Ascending aorta (tissue), 2 donors: ENCODE data around the gene MAT2A. TPM values are rescaled to one million over a fixed set of nuclear protein-coding genes. Genes with fewer than 3 reads are reported as not detected.
"Not testable (repeated sequence)": the region's sequence is repeated elsewhere in the genome, so short reads cannot be mapped to it uniquely, and the experiment has no call there.

ENCODE experiments used
- DNase-seq, 2 donors: peaks; one replicate each; pipeline ENCODE4 v3.0.0-alpha.2; 2019; ENCODE audit warnings: low spot score in 2 of 2
- H3K27ac ChIP-seq, 2 donors: fragments of 200-600 bp; sonication (generic); one replicate each; pipeline ENCODE4 v1.5.1; 2016 to 2017; ENCODE audit warnings: mild to moderate bottlenecking in 1 of 2
- H3K27me3 ChIP-seq: fragments of 200-600 bp; sonication (generic); one replicate; pipeline ENCODE4 v1.5.1; 2017
- H3K36me3 ChIP-seq, 2 donors: fragments of 200-600 bp; sonication (generic); one replicate each; pipeline ENCODE4 v1.5.1; 2016
- H3K4me1 ChIP-seq, 2 donors: fragments of 200-600 bp; sonication (generic); one replicate each; pipeline ENCODE4 v1.5.1; 2016 to 2017; ENCODE audit warnings: mild to moderate bottlenecking in 1 of 2
- H3K4me3 ChIP-seq, 2 donors: fragments of 200-600 bp; sonication (generic); one replicate each; pipeline ENCODE4 v1.5.1; 2016 to 2017; ENCODE audit warnings: mild to moderate bottlenecking in 1 of 2
- H3K9me3 ChIP-seq, 2 donors: fragments of 200-600 bp; sonication (generic); one replicate each; pipeline ENCODE4 v1.5.1; 2016
- intact Hi-C: fragments of 100-400 bp; cut with DNase I; formaldehyde crosslinking; loops from one replicate; pipeline ENCODE4 v1.15.1; 2023
- total RNA-seq: library from RNA; depleted of rRNA; stranded (reverse); fragments of >200 nt; gene quantifications from one replicate; pipeline ENCODE4 v1.1.0, GENCODE V29; 2016
- TF ChIP-seq, protein P1 (sequence below), 3 experiments: fragments of 200-600 bp in 2 of 3; fragments of 450-650 bp in 1 of 3; sonication (generic) in 2 of 3; IDR thresholded peaks; one replicate each; pipeline ENCODE4 v1.5.1; 2016 to 2019; ENCODE audit warnings: antibody characterized with exemption in 3 of 3, mild to moderate bottlenecking in 1 of 3, moderate library complexity in 1 of 3

Gene MAT2A
- total RNA-seq, 1 donor from 2014 or later = 91.7 TPM

DNA sequence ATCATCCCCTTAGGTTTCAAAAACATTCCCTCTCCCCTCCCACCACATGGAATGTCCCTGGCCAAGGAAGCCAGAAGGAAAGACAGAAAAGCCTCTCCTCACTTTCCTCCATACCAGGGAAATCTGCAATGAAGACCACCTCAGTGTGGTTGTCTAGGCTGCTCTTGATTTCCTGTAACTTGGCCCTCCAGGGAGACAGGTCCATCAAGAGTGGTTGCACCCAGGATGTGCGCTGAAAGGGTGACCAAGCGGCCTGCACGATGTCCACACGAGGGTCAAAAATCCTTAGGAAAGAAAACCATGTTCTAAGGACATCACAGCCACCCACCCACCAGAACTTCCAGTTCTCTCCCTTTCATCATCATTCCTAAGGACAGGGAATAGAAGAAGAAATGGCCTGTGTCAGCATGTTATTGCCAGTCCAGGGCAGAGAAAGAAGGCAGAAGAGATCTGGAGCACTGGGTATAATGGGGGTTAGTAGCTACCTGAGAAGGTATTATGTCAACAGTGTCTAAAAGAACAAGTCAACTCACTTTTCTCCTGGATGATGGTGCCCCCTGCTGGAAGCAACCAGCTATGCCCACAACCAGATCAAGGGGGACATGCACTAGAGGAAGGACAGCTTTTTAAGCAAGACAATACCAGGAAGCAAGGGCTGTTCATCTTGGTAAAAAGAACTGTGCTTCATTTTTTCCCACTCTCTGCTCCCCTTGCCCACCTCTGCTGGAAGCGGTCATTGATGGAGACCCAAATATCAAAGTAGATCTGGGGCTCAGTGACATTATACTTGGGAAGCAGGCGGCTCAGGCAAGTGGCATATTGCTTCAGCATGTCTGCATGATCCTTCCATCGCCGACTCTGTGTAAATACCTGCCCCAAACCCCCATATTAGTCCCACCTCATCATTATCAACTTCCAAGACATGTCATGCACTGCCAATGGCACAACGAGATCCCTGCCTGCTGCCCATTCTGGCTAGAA lies 13.0 kb downstream of the MAT2A start:
- intact Hi-C loops = loop anchor here (1.0 kb wide), 2 partner anchors 132 to 161 kb away; no protein-coding TSS in a partner anchor

DNA sequence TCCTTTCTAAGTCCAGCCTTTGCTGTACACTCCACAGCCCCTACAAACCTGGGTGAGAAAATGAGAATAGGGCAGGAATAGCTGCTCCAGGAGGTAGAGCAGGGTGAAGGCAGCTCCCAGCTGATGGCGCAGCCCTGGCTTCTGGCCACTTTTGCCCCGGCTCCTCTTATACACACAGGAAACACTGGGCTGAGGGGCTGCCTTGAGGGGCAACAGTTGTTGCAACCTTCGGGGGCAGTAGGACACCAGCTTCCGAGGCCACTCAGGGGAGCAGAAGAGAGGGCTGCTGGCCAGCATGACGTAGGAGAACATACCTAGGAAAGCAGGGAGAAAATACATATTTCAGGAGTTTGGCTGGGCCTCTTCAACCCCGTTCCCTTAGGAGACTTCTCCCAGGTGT lies 14.2 kb downstream of the MAT2A start:
- TF ChIP-seq, protein P1, sequence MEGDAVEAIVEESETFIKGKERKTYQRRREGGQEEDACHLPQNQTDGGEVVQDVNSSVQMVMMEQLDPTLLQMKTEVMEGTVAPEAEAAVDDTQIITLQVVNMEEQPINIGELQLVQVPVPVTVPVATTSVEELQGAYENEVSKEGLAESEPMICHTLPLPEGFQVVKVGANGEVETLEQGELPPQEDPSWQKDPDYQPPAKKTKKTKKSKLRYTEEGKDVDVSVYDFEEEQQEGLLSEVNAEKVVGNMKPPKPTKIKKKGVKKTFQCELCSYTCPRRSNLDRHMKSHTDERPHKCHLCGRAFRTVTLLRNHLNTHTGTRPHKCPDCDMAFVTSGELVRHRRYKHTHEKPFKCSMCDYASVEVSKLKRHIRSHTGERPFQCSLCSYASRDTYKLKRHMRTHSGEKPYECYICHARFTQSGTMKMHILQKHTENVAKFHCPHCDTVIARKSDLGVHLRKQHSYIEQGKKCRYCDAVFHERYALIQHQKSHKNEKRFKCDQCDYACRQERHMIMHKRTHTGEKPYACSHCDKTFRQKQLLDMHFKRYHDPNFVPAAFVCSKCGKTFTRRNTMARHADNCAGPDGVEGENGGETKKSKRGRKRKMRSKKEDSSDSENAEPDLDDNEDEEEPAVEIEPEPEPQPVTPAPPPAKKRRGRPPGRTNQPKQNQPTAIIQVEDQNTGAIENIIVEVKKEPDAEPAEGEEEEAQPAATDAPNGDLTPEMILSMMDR (IDR thresholded peaks at IDR 0.05) = no peak

More for the DNA sequence above, 13.0 kb downstream of the MAT2A start:
- no peaks in the 10 kb centered on the region for H3K4me1 ChIP-seq
- H3K36me3 ChIP-seq = peaks cover 38 to 64% of the 10 kb centered on the region in 2 donors
- no peak overlapping the region for H3K27ac ChIP-seq
- no peaks in the 10 kb centered on the region for H3K9me3 ChIP-seq
- H3K27me3 ChIP-seq = no peaks in the 10 kb centered on the region
- TF ChIP-seq, protein P1 (IDR thresholded peaks at IDR 0.05) = peak; percentile 87 to 93 (median 88)
- no peak overlapping the region for H3K4me3 ChIP-seq
- peak; percentile 43 to 90 for DNase-seq

DNA sequence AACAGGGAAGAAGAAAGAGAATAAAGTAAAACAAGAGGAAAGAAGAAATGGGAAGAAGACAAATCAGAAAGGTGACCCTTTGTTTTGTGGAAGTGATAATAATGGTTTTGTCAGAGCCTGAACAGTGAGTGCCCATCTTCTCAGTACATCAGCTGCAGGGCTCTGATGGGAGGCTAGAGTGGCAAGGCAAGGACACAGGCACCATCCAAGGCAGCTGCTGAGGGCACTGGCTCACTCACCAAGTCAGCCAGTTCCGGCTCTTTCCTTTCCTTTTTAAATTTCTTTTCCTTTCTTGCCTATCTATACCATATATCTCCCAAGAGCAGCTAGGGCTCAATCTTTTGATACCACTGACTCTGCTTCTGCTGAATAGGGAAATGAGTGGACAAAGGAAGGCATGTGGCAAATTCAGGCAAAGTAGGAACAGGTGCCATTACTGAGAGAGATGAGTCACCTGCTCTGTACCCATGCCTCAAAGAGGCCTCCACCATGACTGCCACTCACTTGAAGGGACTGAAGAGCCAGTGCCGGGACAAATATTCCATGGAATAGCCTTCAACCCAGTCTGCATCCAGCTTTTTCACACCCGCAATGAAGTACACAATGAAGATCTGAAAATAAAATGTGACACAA lies 16.1 kb downstream of the MAT2A start:
- Histone ChIP-seq H3K4me1 (peaks cover 0 to 5% of the 10 kb centered on the region in 2 donors), H3K27me3 (no peaks in the 10 kb centered on the region), H3K4me3 (no peak overlapping the region), H3K27ac (no peak overlapping the region), H3K36me3 (peaks cover 38 to 73% of the 10 kb centered on the region in 2 donors), H3K9me3 (no peaks in the 10 kb centered on the region)
- no peak for DNase-seq
- TF ChIP-seq, protein P1 (IDR thresholded peaks at IDR 0.05) = no peak
- intact Hi-C loops = no loop called here

More for the DNA sequence above, 14.2 kb downstream of the MAT2A start:
- intact Hi-C loops = no loop called here
- Histone ChIP-seq H3K9me3 (no peaks in the 10 kb centered on the region), H3K4me3 (no peak overlapping the region), H3K36me3 (peaks cover 38 to 71% of the 10 kb centered on the region in 2 donors), H3K27ac (no peak overlapping the region), H3K4me1 (no peaks in the 10 kb centered on the region), H3K27me3 (no peaks in the 10 kb centered on the region)
- DNase-seq = no peak

DNA sequence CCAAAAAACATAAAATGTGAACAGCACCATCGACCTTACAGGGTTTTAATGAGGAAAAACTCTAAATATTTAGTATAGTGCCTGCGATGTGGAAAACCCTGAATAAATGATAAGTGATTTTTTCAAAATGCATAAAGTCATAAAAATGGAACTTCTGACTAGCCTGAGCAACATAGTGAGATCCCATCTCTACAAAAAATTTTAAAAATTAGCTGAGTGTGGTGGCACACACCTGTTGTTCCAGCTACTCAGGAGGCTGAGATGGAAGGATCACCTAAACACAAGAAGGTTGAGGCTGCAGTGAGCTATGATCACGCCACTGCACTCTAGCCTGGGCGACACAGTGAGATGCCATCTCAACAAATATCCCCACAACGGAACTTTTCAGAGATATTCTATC lies 18.2 kb downstream of the MAT2A start:
- DNase-seq = no peak
- peaks cover 3 to 14% of the 10 kb centered on the region in 2 donors for H3K4me1 ChIP-seq
- TF ChIP-seq, protein P1 (IDR thresholded peaks at IDR 0.05) = no peak
- no peak overlapping the region for H3K27ac ChIP-seq
- H3K27me3 ChIP-seq = no peaks in the 10 kb centered on the region
- no peaks in the 10 kb centered on the region for H3K9me3 ChIP-seq
- H3K36me3 ChIP-seq = peaks cover 28 to 58% of the 10 kb centered on the region in 2 donors
- no peak overlapping the region for H3K4me3 ChIP-seq
- intact Hi-C loops = no loop called here

DNA sequence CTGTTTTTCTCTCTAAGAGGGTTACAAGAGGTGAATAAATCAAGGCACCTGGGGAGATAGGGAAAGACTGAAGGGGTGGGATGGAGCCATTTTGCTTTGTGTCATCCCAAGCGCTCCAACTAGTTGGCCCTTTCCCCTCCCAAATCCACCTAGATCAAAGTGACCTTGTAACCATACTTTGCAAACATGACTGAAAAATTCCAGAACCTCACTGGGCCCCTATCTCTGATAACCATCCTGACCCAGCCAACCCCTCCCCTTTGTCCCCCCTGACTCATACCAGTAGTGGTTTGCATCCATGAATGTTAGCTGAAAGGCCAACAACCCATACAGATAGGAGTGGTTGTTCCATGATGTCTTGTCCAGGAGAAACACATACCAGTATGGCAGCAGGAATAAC lies 19.2 kb downstream of the MAT2A start:
- Histone ChIP-seq H3K9me3 (no peaks in the 10 kb centered on the region), H3K36me3 (peaks cover 20 to 49% of the 10 kb centered on the region in 2 donors), H3K27me3 (no peaks in the 10 kb centered on the region), H3K4me1 (peaks cover 3 to 16% of the 10 kb centered on the region in 2 donors), H3K27ac (no peak overlapping the region), H3K4me3 (no peak overlapping the region)
- DNase-seq = no peak
- intact Hi-C loops = no loop called here
- TF ChIP-seq, protein P1 (IDR thresholded peaks at IDR 0.05) = no peak

DNA sequence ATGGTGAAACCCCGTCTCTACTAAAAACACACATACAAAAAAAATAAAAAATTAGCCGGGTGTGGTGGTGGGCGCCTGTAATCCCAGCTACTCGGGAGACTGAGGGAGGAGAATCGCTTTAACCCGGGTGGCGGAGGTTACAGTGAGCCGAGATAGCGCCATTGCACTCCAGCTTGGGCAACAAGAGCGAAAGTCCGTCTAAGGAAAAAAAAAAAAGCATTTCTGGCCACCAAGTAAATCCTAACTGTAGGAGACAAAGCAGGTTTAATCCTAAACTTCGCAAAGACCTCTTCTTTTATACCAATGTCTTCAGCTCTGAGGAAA lies 21.4 kb downstream of the MAT2A start:
- peaks cover 2 to 27% of the 10 kb centered on the region in 2 donors for H3K36me3 ChIP-seq
- peaks cover 3 to 16% of the 10 kb centered on the region in 2 donors for H3K4me1 ChIP-seq
- not testable (repeated sequence) for DNase-seq, H3K27me3 ChIP-seq, H3K27ac ChIP-seq, H3K9me3 ChIP-seq
- intact Hi-C loops = loop anchor here (2.0 kb wide), 3 partner anchors 22 to 56 kb away; partner anchors contain the start of genes MAT2A, USP39 and VAMP5
- peak overlapping the region; percentile 77 to 79 for H3K4me3 ChIP-seq
